ENCODE measurements around the gene KCNH5.

The KCNH5 gene

GRCh38 chr14:62983821-62984220 lies 61.4 kb downstream of the KCNH5 start:
- Histone ChIP-seq H3K9ac (ENCODE audit: low read length) (no peak overlapping the region), H3K27ac (ENCODE audit: low read length) (no peak overlapping the region), H3K27me3 (replicated peaks; ENCODE audit: insufficient read depth, low read length) (no peaks in the 10 kb centered on the region), H3K9me3 (replicated peaks; ENCODE audit: insufficient read depth, low read length) (no peaks in the 10 kb centered on the region), H4K20me1 (ENCODE audit: insufficient read depth, low read length) (no peaks in the 10 kb centered on the region), H3F3A (ENCODE audit: insufficient read depth, low read length) (no peaks in the 10 kb centered on the region), H3K4me2 (ENCODE audit: low read depth, low read length) (no peak overlapping the region), H3K79me2 (ENCODE audit: low read length) (no peaks in the 10 kb centered on the region), H3K9me2 (replicated peaks; ENCODE audit: insufficient read depth, low read length) (no peaks in the 10 kb centered on the region), H3K36me3 (replicated peaks; ENCODE audit: insufficient read depth, low read length) (no peaks in the 10 kb centered on the region), H2AFZ (ENCODE audit: low read length) (no peak overlapping the region), H3K4me3 (ENCODE audit: low read length) (no peak overlapping the region), H3K4me1 (ENCODE audit: low read length) (no peaks in the 10 kb centered on the region)
- no peak for DNase-seq
- TF ChIP-seq EZH2phosphoT487 (IDR thresholded peaks at IDR 0.05; ENCODE audit: low read length) (no peak), CTCF (IDR thresholded peaks at IDR 0.05; ENCODE audit: low read length) (no peak), EZH2 (optimal IDR thresholded peaks at IDR 0.05; ENCODE audit: low read depth, low read length) (no peak)

GRCh38 chr14:62980693-62981092 lies 64.6 kb downstream of the KCNH5 start:
- DNase-seq, result no peak
- Histone ChIP-seq H3K27me3 (replicated peaks; ENCODE audit: insufficient read depth, low read length) (no peaks in the 10 kb centered on the region), H3F3A (ENCODE audit: insufficient read depth, low read length) (no peaks in the 10 kb centered on the region)

GRCh38 chr14:62957562-62957961 lies 87.7 kb downstream of the KCNH5 start:
- Histone ChIP-seq H3K9me2 (replicated peaks; ENCODE audit: insufficient read depth, low read length) (no peaks in the 10 kb centered on the region), H3F3A (ENCODE audit: insufficient read depth, low read length) (no peaks in the 10 kb centered on the region), H3K9ac (ENCODE audit: low read length) (no peak overlapping the region), H3K27ac (ENCODE audit: low read length) (no peak overlapping the region), H4K20me1 (ENCODE audit: insufficient read depth, low read length) (no peaks in the 10 kb centered on the region), H2AFZ (ENCODE audit: low read length) (no peak overlapping the region), H3K4me3 (ENCODE audit: low read length) (no peak overlapping the region), H3K27me3 (replicated peaks; ENCODE audit: insufficient read depth, low read length) (no peaks in the 10 kb centered on the region), H3K4me2 (ENCODE audit: low read depth, low read length) (no peak overlapping the region), H3K36me3 (replicated peaks; ENCODE audit: insufficient read depth, low read length) (no peaks in the 10 kb centered on the region), H3K79me2 (ENCODE audit: low read length) (no peaks in the 10 kb centered on the region), H3K4me1 (ENCODE audit: low read length) (no peaks in the 10 kb centered on the region), H3K9me3 (replicated peaks; ENCODE audit: insufficient read depth, low read length) (no peaks in the 10 kb centered on the region)
- no peak for TF ChIP-seq EZH2 (optimal IDR thresholded peaks at IDR 0.05; ENCODE audit: low read depth, low read length)
- TF ChIP-seq CTCF (IDR thresholded peaks at IDR 0.05; ENCODE audit: low read length), result no peak
- no peak for TF ChIP-seq EZH2phosphoT487 (IDR thresholded peaks at IDR 0.05; ENCODE audit: low read length)
- DNase-seq, result no peak

More at GRCh38 chr14:62980693-62981092, 64.6 kb downstream of the KCNH5 start:
- Histone ChIP-seq H4K20me1 (ENCODE audit: insufficient read depth, low read length) (no peaks in the 10 kb centered on the region), H3K9me2 (replicated peaks; ENCODE audit: insufficient read depth, low read length) (no peaks in the 10 kb centered on the region), H3K4me3 (ENCODE audit: low read length) (no peak overlapping the region), H3K4me1 (ENCODE audit: low read length) (no peaks in the 10 kb centered on the region), H3K79me2 (ENCODE audit: low read length) (no peaks in the 10 kb centered on the region), H2AFZ (ENCODE audit: low read length) (no peak overlapping the region), H3K36me3 (replicated peaks; ENCODE audit: insufficient read depth, low read length) (no peaks in the 10 kb centered on the region), H3K9ac (ENCODE audit: low read length) (no peak overlapping the region), H3K4me2 (ENCODE audit: low read depth, low read length) (no peak overlapping the region), H3K9me3 (replicated peaks; ENCODE audit: insufficient read depth, low read length) (no peaks in the 10 kb centered on the region), H3K27ac (ENCODE audit: low read length) (no peak overlapping the region)
- TF ChIP-seq CTCF (IDR thresholded peaks at IDR 0.05; ENCODE audit: low read length), result no peak
- TF ChIP-seq EZH2 (optimal IDR thresholded peaks at IDR 0.05; ENCODE audit: low read depth, low read length), result no peak
- TF ChIP-seq EZH2phosphoT487 (IDR thresholded peaks at IDR 0.05; ENCODE audit: low read length), result no peak

Data from MM.1S (cell line).